SK-N-SH (cell line): ENCODE data around the gene TRAF1. TPM values are rescaled to one million over a fixed set of nuclear protein-coding genes. Genes with fewer than 3 reads are reported as not detected.

Experiments
- CTCF ChIA-PET: fragments of 300-600, 350-600 bp; formaldehyde crosslinking; extraction: SDS; loops from one replicate; lab custom pipeline; 2021; lab: Yijun Ruan, JAX
- POLR2A ChIA-PET: fragments of 350-600 bp; sonication (Branson Sonifier 250); formaldehyde crosslinking; extraction: SDS; loops from one replicate; lab custom pipeline; 2020; ENCODE audit warnings: antibody characterized with exemption, inconsistent platforms; lab: Yijun Ruan, JAX
- DNase-seq: peaks from one replicate; pipeline ENCODE4 v3.0.0; 2012
- H2AFZ ChIP-seq: fragments of 200-600 bp; sonication (generic); 2 replicates; pipeline ENCODE4 v1.8.1; 2016; ENCODE audit warnings: antibody characterized with exemption, mild to moderate bottlenecking, low read depth
- H3F3A ChIP-seq: fragments of 200-600 bp; sonication (generic); replicated peaks from 2 replicates; pipeline ENCODE3; 2016; ENCODE audit warnings: antibody characterized with exemption, mild to moderate bottlenecking; ENCODE audit not compliant: insufficient read depth
- H3K27ac ChIP-seq, 2 experiments: fragments of 200-500 bp in 1 of 2; fragments of 200-600 bp in 1 of 2; sonication (Bioruptor generic) in 1 of 2; sonication (generic), shearing (Covaris generic) in 1 of 2; 2 replicates each; pipeline versions ENCODE4 v1.5.1 to v1.6.1; 2014 to 2016; ENCODE audit warnings: low read depth in 2 of 2, inconsistent platforms in 1 of 2, low read length in 1 of 2, mild to moderate bottlenecking in 1 of 2, mixed read lengths in 1 of 2
- H3K27me3 ChIP-seq: fragments of 200-600 bp; sonication (generic), shearing (Covaris generic); 2 replicates; pipeline ENCODE4 v1.6.1; 2016; ENCODE audit warnings: mixed run types; ENCODE audit not compliant: insufficient read depth
- H3K36me3 ChIP-seq, 2 experiments: fragments of 200-500 bp in 1 of 2; fragments of 200-600 bp in 1 of 2; sonication (Bioruptor generic) in 1 of 2; sonication (generic) in 1 of 2; replicated peaks in 1 of 2; 2 replicates each; pipeline versions ENCODE3 to v1.5.1; 2014 to 2016; ENCODE audit warnings: low read length in 1 of 2, mild to moderate bottlenecking in 1 of 2; ENCODE audit not compliant: insufficient read depth in 2 of 2, control insufficient read depth in 1 of 2
- H3K4me1 ChIP-seq, 2 experiments: fragments of 200-500 bp in 1 of 2; fragments of 200-600 bp in 1 of 2; sonication (Bioruptor generic) in 1 of 2; sonication (generic), shearing (Covaris generic) in 1 of 2; 2 replicates each; pipeline versions ENCODE4 v1.5.1 to v1.6.1; 2014 to 2016; ENCODE audit warnings: low read depth in 1 of 2, low read length in 1 of 2, mixed run types in 1 of 2; ENCODE audit not compliant: insufficient read depth in 2 of 2, control insufficient read depth in 1 of 2
- H3K4me2 ChIP-seq: fragments of 200-600 bp; sonication (generic), shearing (Covaris generic); 2 replicates; pipeline ENCODE4 v1.6.1; 2017; ENCODE audit warnings: mixed run types
- H3K4me3 ChIP-seq, 2 experiments: fragments of 200-500 bp in 1 of 2; fragments of 200-600 bp in 1 of 2; sonication (Bioruptor generic) in 1 of 2; sonication (generic), shearing (Covaris generic) in 1 of 2; 2 replicates each; pipeline versions ENCODE4 v1.5.1 to v1.8.1; 2014 to 2016; ENCODE audit warnings: low read depth in 2 of 2, inconsistent platforms in 1 of 2, low read length in 1 of 2, mild to moderate bottlenecking in 1 of 2, mixed read lengths in 1 of 2, moderate library complexity in 1 of 2
- H3K79me2 ChIP-seq: fragments of 200-600 bp; sonication (generic); 2 replicates; pipeline ENCODE4 v1.8.1; 2017; ENCODE audit warnings: mild to moderate bottlenecking; ENCODE audit not compliant: insufficient read depth
- H3K9ac ChIP-seq: fragments of 200-600 bp; sonication (generic); 2 replicates; pipeline ENCODE4 v1.6.1; 2017; ENCODE audit warnings: mixed run types
- H3K9me2 ChIP-seq: fragments of 200-600 bp; sonication (generic); 2 replicates; pipeline ENCODE4 v1.6.1; 2017; ENCODE audit warnings: mixed run types
- H3K9me3 ChIP-seq: fragments of 200-600 bp; sonication (generic); 2 replicates; pipeline ENCODE4 v1.6.1; 2017; ENCODE audit warnings: mixed run types, mild to moderate bottlenecking, moderate library complexity
- H4K20me1 ChIP-seq: fragments of 200-600 bp; sonication (generic); 2 replicates; pipeline ENCODE4 v1.6.1; 2017; ENCODE audit warnings: mild to moderate bottlenecking, mixed run types; ENCODE audit not compliant: insufficient read depth
- CTCF ChIP-seq: fragments of 200-600 bp; sonication (generic); IDR thresholded peaks from 2 replicates; pipeline ENCODE4 v1.6.1; 2017; ENCODE audit warnings: antibody characterized with exemption, mild to moderate bottlenecking, moderate library complexity
- ELF1 ChIP-seq: IDR thresholded peaks from 2 replicates; pipeline ENCODE4 v1.4.0; 2012
- EP300 ChIP-seq, 2 experiments: IDR thresholded peaks; 2 replicates each; pipeline versions ENCODE4 v1.4.0 to v1.6.1; 2012; ENCODE audit warnings: borderline replicate concordance in 1 of 2, low read depth in 1 of 2, low read length in 1 of 2
- FOSL2 ChIP-seq: IDR thresholded peaks from 2 replicates; pipeline ENCODE4 v1.4.0; 2012; ENCODE audit warnings: low read depth, mild to moderate bottlenecking, moderate library complexity, borderline replicate concordance
- GABPA ChIP-seq: IDR thresholded peaks from 2 replicates; pipeline ENCODE4 v1.4.0; 2012; ENCODE audit warnings: low read depth, mild to moderate bottlenecking
- GATA2 ChIP-seq: sonication (generic); formaldehyde crosslinking; IDR thresholded peaks from 2 replicates; pipeline ENCODE4 v1.5.0; 2020; ENCODE audit warnings: mild to moderate bottlenecking, missing genetic modification reagents
- JUND ChIP-seq: IDR thresholded peaks from 2 replicates; pipeline ENCODE4 v1.4.0; 2012
- MXI1 ChIP-seq: IDR thresholded peaks from 2 replicates; pipeline ENCODE4 v1.6.1; 2012; ENCODE audit warnings: mild to moderate bottlenecking, low read depth, low read length, improper control_type of control experiment
- RCOR1 ChIP-seq: fragments of 150-350 bp; IDR thresholded peaks from 2 replicates; pipeline ENCODE4 v1.6.1; 2017; ENCODE audit warnings: antibody characterized with exemption, low read length
- REST ChIP-seq: IDR thresholded peaks from 2 replicates; pipeline ENCODE4 v1.6.1; 2012; ENCODE audit warnings: mild to moderate bottlenecking, low read depth, low read length, moderate library complexity
- RFX5 ChIP-seq: IDR thresholded peaks from 2 replicates; pipeline ENCODE4 v1.6.1; 2012; ENCODE audit warnings: mild to moderate bottlenecking, improper control_type of control experiment, low read length
- SIN3A ChIP-seq: IDR thresholded peaks from 2 replicates; pipeline ENCODE4 v1.6.1; 2012; ENCODE audit warnings: low read depth, mild to moderate bottlenecking, low read length, moderate library complexity, borderline replicate concordance
- SMC3 ChIP-seq: IDR thresholded peaks from 2 replicates; pipeline ENCODE4 v1.6.1; 2012; ENCODE audit warnings: low read depth, low read length, improper control_type of control experiment
- TAF1 ChIP-seq: IDR thresholded peaks from 2 replicates; pipeline ENCODE4 v1.6.1; 2012; ENCODE audit warnings: low read depth, mild to moderate bottlenecking, low read length, moderate library complexity, borderline replicate concordance
- TCF12 ChIP-seq: IDR thresholded peaks from 2 replicates; pipeline ENCODE4 v1.4.0; 2012
- WGBS: methylation state at CpG from one replicate; pipeline ENCODE4 v1.1.6; 2017; ENCODE audit warnings: low lambda C conversion rate; 5-methylcytosine and 5-hydroxymethylcytosine counted together
- polyA plus RNA-seq, 3 experiments: library from polyadenylated mRNA; depleted of rRNA; stranded (reverse); fragments of >200 nt; gene quantifications; 2 replicates each; pipeline ENCODE4 v1.2.3, GENCODE V29; 2012
- TF ChIP-seq, protein P1 (sequence below): IDR thresholded peaks from 2 replicates; pipeline ENCODE4 v1.4.0; 2012; ENCODE audit warnings: low read depth, borderline replicate concordance
- TF ChIP-seq, protein P2 (sequence below): fragments of 150-350 bp; IDR thresholded peaks from 2 replicates; pipeline ENCODE4 v1.6.1; 2016; ENCODE audit warnings: mild to moderate bottlenecking, low read depth, low read length

The TRAF1 gene
- polyA plus RNA-seq, 1 of the 3 experiments (the other 2 are of a cell fraction): 1.2 TPM

GRCh38 chr9:120885457-120885856 is 41.1 kb downstream of the TRAF1 start:
- H2AFZ ChIP-seq: no peak overlapping the region
- no peaks in the 10 kb centered on the region for H3K9me2 ChIP-seq
- H3K9ac ChIP-seq: no peak overlapping the region
- no peaks in the 10 kb centered on the region for H3K9me3 ChIP-seq
- no peaks in the 10 kb centered on the region for H3K36me3 ChIP-seq
- no peak overlapping the region for H3K4me2 ChIP-seq
- H3K27ac ChIP-seq: no peak overlapping the region
- WGBS: 76% methylated on average over 3 of the region's 3 CpGs
- DNase-seq: no peak
- POLR2A ChIA-PET: interaction anchor here (0.7 kb wide), 1 partner anchor 31 kb away, joined by 4 read pairs; no protein-coding TSS in a partner anchor
- CTCF ChIA-PET: interaction anchor here (1.1 to 1.8 kb wide), 4 partner anchors 8 to 51 kb away, joined by 3 to 4 read pairs (median 4); no protein-coding TSS in a partner anchor
- no peaks in the 10 kb centered on the region for H4K20me1 ChIP-seq
- no peaks in the 10 kb centered on the region for H3K27me3 ChIP-seq
- no peak overlapping the region for H3K4me3 ChIP-seq
- H3K4me1 ChIP-seq: peaks cover 5 to 11% of the 10 kb centered on the region in 2 experiments; a peak in 2 of 4 replicates
- no peaks in the 10 kb centered on the region for H3F3A ChIP-seq
- TF ChIP-seq TCF12: no peak
- no peak for TF ChIP-seq GABPA
- TF ChIP-seq JUND: no peak
- TF ChIP-seq FOSL2: no peak
- no peak for TF ChIP-seq RCOR1
- TF ChIP-seq, protein P1, sequence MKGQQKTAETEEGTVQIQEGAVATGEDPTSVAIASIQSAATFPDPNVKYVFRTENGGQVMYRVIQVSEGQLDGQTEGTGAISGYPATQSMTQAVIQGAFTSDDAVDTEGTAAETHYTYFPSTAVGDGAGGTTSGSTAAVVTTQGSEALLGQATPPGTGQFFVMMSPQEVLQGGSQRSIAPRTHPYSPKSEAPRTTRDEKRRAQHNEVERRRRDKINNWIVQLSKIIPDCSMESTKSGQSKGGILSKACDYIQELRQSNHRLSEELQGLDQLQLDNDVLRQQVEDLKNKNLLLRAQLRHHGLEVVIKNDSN: no peak
- no peak for TF ChIP-seq GATA2
- no peak for TF ChIP-seq SMC3
- no peak for TF ChIP-seq ELF1
- no peak for TF ChIP-seq SIN3A
- no peak for TF ChIP-seq EP300 (IDR thresholded peaks at IDR 0.05; ENCODE audit: borderline replicate concordance in 1 of 2, low read depth in 1 of 2, low read length in 1 of 2)
- no peak for TF ChIP-seq TAF1
- TF ChIP-seq, protein P2, sequence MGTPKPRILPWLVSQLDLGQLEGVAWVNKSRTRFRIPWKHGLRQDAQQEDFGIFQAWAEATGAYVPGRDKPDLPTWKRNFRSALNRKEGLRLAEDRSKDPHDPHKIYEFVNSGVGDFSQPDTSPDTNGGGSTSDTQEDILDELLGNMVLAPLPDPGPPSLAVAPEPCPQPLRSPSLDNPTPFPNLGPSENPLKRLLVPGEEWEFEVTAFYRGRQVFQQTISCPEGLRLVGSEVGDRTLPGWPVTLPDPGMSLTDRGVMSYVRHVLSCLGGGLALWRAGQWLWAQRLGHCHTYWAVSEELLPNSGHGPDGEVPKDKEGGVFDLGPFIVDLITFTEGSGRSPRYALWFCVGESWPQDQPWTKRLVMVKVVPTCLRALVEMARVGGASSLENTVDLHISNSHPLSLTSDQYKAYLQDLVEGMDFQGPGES: no peak
- TF ChIP-seq RFX5: no peak
- no peak for TF ChIP-seq CTCF
- TF ChIP-seq REST: no peak
- no peak for TF ChIP-seq MXI1
- no peaks in the 10 kb centered on the region for H3K79me2 ChIP-seq
